HG02938 (cell line): Measurements from ENCODE around the gene ZBTB7C.

Experiments
- ATAC-seq: cut with Tn5 transposase; IDR thresholded peaks from one replicate; pipeline ENCODE4 v1.9.1; 2021; ENCODE audit warnings: mild to moderate bottlenecking, moderate library complexity; ENCODE audit not compliant: unreplicated experiment

The ZBTB7C gene

DNA sequence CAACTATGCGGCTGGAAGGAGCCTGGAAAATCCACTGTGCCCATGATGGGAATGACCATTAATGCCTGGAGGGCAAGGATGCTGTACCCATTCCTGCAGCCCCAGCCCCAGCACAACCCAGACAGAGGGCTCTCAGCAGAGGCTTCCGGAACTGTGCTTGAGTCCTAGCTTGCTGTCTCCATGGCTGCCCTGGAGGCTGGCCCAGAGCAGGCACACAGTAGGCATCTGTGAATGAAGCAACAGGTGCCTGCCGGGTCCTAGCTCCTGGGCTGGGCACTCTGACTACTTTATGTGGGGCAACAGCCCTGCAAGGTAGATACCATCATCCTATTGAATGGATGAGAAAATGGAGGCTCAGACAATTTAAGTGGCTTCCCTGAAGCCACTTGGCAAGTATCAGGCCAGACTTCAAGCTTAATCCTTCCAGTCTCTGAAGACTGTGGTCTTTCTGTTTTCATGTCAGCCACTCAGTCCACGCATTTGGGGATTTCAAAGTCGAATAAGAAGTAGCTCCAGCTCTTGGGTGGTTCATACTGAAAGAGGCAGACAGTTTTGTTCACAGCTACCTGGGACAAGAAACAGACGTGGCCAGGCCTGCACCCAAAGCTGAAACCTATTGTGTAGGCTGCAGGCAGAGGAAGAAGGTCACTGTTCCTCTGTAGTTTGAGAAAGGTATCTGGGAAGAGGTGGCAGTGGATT, 237.5 kb downstream of the ZBTB7C start:
- no peak for ATAC-seq

DNA sequence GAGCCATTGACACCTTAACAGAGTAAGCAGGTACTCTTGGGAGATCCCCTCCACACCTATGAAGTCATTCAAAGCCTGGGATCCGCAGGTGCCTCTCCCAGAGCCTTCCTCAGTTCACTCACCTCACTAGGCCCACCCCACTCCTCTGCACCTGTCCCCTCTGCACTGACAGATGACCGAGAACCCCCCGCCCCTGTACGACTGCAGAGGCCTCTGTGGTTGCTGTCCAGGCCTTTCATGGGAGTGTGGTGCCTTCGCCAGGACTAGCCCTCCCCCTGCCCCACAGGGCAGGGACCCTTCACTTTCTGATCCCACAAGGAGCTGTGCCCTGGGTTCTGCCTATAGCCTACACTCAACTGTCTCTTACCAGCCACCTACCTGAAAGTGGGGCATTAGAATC, 238.5 kb downstream of the ZBTB7C start:
- ATAC-seq = no peak

DNA sequence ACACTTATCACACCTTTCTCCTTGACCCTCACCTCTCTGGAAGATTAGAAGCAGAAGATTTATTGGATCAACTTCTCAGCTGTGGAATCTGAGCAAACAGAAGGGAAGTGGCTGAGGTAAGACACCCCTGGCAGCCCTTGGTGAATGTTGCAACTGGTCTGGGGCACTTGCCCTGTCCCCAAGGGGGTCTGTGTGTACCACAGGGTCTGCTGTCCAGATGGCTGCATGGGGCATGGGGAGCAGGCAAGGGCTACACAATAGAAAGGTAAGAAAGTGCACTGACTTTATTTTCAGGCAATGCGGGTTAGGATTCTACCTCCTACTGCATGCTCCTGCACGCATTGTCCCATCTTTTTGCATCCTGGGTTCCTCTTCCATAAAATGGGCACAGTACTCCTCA, 240.3 kb downstream of the ZBTB7C start:
- no peak for ATAC-seq

DNA sequence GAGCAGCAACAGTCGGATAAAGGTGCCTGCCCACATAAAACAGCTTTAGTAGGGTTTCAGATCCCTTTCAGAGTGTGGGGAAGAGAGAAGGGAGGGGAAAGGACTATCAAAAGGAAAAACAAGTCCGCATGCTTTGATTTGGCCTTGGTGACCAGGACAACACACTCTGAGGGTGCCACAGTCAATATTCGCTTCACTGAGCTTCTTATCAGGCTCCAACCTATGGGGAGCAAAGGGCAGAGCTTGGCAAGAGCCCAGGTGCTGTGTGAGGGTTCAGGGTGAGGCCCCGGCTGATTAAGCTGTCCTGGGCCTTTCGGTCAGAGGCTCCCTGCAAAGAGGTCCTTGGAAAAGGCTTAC, 241.3 kb downstream of the ZBTB7C start:
- ATAC-seq = no peak

- ATAC-seq = no peak
Observed at GRCh38 chr18:48166336-48166875, 242.8 kb downstream of the ZBTB7C start.

DNA sequence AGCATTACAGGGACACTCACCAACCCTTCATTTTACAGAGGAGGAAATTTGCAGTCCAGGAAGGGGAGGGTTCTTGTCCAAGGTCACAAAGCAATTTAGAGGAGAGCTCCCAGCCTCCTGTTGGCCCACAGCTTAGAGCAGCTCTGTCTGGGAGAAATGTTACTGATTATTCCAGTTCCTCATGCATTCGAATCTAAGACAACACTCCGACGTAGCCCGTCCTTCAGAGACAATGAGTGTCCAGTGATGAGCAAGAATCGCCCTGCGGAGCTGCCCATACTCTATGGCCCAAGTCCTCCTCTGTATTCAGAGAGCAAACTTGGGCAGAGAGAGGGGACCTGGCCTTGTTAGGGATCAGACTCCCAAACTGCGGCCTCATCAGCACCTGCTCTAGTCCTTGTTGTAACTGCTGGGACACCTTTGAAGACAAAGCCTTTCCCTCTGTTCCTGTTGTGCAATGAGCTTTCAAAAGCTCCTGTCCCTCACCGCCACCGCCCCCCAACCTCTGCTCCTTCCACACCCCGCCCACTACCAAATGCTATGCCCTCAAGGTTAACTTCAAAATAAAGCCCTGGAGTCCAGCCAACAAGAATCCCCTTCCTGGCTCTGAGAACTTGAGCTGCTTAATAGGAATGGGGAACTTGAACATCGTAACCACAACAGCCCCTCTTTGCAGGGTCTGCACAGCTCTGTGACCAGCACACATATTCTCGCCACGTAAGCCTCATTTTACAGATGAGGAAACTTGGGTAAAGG, 243.9 kb downstream of the ZBTB7C start:
- no peak for ATAC-seq

DNA sequence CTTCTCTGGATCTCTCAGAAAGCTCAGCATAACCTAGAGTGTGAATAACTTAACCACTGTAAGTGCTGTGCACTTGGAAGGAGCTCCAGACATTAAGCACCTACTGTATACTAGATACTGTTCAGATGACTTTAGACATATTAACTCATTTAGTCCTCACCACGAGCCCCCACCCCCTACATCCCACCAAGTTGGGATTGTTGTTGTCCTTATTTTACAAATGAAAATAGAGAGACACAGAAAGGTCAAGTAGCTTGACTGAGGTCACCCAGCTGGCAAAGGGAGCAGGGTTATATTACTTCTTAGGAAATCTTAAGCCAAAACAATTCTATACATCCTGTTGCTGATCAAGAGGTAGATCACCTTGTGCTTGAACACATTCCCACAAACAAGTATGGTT, 244.5 kb downstream of the ZBTB7C start:
- ATAC-seq = no peak

DNA sequence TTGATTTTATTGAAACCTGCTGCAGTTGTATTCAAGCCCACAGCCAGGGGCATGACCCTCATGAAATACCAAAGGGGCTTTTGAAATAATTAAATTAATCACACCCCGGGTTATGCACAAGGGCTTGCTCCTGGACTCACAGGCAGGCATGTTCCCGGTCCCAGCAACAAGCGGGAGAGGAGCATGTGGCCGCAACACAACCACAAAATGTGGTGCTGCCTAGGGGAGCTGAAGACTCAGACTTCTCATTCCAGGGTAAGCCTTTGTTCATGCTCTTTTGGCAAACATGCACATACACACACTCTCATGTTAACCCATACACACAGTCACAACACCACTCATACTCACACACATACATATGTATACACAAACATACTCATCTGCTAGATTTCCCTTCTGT, 245.1 kb downstream of the ZBTB7C start:
- no peak for ATAC-seq

DNA sequence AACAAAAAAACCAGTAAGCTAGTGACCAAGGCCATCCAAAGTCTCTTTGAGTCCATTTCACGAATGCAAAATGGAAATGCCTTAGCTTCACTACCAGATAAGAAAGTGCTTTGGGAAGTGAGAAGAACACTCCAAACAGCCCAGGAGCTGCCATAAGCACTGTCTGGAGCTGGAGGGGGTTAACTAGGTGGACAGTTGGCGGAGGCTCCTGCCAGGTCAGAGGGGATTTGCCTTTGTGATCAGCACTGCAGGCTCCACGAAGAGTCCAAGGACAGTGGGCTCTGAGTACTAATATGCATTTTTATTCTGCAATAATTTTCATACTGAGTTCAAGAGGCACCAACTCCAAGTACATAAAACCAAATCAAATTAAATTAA, 245.5 kb downstream of the ZBTB7C start:
- no peak for ATAC-seq

DNA sequence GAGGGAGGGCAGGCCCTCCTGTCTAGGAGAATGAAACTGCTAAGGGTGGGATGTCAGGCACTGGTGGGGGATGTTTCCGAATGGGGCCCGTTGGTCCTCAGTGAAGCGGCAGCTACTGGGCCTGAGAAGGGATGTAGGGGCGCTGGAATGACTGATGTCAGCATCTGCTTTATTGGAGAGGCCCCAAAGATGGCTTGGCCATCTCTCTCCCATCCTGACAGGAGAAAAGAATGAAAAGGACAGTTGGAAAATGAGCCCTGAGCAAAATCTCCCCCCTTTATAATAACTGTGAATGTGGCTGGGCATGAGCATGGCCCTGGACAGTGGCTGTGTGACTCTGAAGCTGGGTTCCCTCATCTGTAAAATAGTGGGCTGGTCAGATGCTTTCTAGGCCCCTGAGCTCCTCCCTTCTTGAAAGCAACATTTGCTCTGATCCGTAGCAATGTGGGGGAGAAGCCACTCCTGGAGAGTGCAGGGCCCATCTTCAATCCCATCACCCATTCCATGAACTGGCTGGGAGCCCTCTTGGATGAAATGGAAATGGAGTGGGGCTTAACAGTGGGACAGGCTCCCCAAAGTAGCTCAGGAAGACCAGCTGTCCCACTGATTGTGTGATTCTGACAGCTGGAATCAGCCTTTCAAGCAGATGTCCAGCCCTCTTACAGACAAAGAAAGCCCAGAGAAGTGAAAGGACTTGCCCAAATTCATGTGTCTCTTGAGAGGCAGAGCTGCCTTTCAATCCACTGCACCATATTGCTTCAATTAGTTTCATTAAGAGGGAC, 246.0 kb downstream of the ZBTB7C start:
- no peak for ATAC-seq

DNA sequence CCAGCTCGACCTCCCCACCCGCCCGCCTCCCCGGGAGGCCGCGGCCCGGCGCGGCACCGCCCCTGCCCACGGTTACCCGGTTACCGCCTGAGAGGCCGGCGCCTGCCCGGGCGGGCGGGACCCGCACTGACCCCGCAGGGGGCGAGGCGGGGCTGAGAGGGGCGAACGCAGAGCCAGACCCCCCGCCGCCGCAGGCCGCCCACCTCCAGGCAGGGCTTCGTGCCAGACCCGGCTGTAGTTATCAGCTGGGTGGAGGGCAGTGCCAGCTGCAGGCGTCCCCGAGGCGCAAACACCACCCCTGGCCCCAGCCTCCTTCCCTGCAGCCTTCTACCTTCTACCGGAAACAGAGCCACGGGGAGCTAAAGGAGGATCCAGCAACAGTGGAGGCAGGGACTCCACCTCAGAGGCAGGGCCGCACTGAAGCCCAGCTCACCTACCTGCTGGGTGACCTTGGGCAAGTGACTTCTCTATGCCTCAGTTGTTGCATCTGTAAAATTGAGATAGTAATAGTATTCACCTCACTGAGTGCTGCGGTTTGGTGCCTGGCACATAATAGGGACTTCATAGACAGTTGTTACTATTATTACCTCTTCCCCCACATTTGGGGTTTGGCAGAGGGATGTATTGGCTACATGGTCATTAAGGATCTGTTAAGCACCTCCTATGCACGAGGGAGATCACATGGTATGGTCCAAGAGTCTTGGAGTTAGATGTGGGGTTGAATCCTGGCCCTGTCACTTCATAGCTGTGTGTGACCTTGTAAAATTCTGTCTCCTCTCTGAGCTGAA, 247.1 kb downstream of the ZBTB7C start:
- peak; percentile 37 for ATAC-seq

DNA sequence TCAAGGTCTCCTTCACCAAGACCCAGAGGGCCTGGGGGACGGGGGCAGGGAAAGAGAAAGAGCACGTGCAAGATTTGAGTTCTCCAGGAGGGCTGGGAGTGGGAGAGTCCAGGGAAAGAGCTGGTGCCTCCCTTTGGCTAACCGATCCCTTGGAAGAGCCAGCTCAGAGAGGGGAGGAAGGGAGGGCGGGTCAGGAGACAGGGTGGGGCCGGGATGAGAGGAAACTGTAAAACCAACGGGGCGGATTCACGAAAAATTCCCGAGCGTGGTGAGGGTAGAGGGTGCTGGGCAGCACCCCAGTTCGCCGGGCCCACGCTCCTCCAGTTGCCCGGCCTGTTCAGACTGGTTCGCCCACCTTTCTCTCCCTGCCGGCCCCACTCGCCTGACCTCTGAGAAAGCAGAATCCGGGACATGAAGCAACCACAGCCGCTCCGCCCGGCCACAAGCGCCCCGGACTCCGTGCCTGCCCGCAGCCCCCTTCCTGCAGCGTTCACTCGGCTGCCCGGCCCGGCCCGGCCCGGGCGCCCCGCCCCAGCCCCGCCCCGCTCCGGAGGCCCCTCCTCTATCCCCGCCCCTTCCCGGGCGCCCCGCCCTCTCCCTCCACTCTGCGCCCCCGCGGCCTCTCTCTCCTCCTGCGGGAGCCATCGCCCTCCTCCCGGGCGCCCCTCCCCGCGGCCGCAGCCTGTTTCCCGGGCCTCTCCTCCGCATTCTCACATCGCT, 247.8 kb downstream of the ZBTB7C start:
- ATAC-seq = peak; percentile 76

GRCh38 chr18:48160622-48161021, 248.6 kb downstream of the ZBTB7C start:
- ATAC-seq = no peak

DNA sequence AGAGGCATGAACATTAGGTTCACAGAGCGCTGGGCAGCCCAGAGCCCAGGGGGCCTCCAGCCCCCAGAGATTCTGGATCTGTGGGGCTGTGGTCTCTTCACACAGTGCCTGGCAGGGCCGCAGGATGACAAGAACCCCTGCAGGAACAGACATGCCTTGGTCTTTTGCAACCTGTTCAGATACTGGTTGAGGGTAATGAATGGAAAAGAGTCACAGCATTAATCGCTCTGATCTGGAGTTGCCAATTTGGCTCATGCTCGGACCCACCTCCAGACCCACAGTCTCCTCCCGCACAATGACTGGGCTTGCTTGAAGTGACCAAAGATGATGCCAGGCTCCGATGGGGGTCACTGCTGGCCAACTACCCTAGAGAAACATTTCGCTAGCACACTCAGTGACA, 249.4 kb downstream of the ZBTB7C start:
- ATAC-seq = no peak

DNA sequence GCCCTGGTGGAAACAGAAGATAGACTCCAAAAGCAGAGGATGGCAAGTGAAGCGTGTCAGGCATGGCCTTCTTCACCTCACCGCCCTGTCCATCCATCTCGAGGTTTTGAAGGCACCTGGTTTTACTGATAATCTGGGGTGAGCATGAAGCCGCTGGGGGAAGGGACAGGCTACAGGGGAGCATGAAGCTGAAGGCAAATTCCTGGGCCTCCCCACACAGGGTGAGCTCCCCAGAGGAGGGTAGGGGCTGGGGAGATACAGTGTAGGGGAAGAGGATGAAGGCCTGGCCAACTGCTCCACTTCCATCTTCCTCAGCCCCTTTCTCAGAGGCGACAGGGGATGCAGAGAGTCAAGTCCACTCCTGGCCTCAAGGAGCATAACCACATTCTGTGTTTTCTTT, 250.5 kb downstream of the ZBTB7C start:
- ATAC-seq = no peak

DNA sequence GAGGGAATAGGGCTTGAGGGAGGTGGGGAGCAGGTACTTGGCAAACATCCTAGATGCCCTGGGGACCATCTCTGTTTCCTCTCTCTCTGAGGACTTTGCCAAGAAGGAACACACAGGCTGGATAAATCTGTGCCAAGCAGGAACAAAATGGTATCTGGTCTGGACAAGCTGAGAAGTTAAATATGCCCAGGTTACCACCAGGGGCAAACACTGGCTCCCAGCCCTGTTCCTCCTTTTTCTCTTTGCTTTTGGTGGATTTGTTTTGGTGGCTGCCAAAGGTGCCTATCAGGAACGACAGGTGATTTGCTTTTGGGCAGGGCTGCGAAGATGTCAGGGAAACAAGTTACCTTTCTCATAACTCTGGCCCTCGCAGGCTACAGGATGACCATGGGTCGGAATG, 251.2 kb downstream of the ZBTB7C start:
- no peak for ATAC-seq

DNA sequence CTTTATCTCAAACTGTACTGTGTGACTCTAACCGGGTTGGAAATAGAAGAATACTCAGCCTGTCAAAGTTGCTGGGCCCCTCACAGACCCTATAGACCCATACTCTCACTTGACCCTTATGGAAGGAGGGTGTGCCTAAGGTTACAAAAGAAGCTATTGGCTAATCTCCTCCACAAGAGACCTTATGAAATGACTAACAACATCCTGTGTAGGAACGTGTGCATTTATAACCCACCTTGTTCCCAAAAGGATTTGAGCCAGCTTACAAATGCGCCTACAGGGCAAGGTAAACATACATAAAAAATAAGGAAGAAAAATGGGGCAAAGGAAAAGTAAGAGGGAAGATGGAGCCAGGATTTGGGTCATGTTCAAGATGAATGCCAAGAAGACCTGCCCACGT, 253.3 kb downstream of the ZBTB7C start:
- no peak for ATAC-seq

- ATAC-seq = no peak
Observed at GRCh38 chr18:48154828-48155227, 254.4 kb downstream of the ZBTB7C start.

GRCh38 chr18:48153613-48154481, 255.3 kb downstream of the ZBTB7C start:
- ATAC-seq = no peak
